C4-2B (cell line): ENCODE data around the gene HRG.

Experiments
- H3K27ac ChIP-seq: fragments of 450-650 bp; 2 replicates; pipeline ENCODE4 v1.5.1; 2017
- CTCF ChIP-seq: fragments of 450-650 bp; conservative IDR thresholded peaks from 2 replicates; pipeline ENCODE4 v1.5.1; 2017; ENCODE audit warnings: mild to moderate bottlenecking
- ZFX ChIP-seq: fragments of 450-650 bp; IDR thresholded peaks from 2 replicates; pipeline ENCODE4 v1.6.1; 2017

HRG gene

DNA sequence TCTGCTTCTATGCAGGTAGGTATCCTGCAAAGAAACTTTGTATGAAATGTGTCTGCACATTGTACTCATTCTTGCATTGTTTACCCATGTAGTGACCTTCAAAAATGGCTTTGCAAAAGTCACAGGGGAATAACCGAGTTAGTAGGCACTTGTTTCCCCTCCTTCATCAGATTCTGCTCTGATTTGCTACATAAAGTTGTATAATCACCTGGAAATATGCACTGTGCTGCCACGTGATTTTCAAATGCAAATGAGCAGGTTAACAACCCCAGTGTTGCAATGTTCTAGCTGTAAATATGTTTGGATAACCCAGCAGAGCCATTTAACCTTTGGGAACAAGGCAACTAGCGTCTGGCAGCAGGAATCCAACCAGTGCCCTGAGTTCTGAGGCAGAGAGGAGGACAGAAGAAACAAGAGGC, 51.2 kb downstream of the HRG start, which contains the start of gene KNG1:
Gene KNG1, plus strand, starts transcription at position 321 of the 419 bp plus-strand sequence. CDS start 184 bp downstream, outside the sequence.
- TF ChIP-seq CTCF (no peak), ZFX (no peak)
- H3K27ac ChIP-seq = no peak within 1 kb of the TSS

GRCh38 chr3:186719945-186720739, 54.3 kb downstream of the HRG start:
- H3K27ac ChIP-seq = no peak overlapping the region
- TF ChIP-seq CTCF (no peak), ZFX (no peak)

- H3K27ac ChIP-seq = no peak overlapping the region
These were observed 56.6 kb downstream of the HRG start for GRCh38 chr3:186722457-186722856.

DNA sequence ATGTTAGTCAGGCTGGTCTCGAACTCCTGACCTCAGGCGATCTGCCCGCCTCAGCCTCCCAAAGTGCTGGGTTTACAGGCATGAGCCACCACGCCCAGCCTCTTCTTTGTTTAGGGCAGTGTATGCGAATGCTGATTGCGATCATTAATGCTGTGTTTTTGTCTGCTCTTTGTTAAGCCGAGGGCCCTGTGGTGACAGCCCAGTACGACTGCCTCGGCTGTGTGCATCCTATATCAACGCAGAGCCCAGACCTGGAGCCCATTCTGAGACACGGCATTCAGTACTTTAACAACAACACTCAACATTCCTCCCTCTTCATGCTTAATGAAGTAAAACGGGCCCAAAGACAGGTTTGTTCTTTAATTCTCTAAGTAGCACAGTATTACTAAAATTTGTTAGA, 59.1 kb downstream of the HRG start:
- H3K27ac ChIP-seq = no peak overlapping the region
- TF ChIP-seq ZFX = no peak
- no peak for TF ChIP-seq CTCF

More at GRCh38 chr3:186722457-186722856, 56.6 kb downstream of the HRG start:
- no peak for TF ChIP-seq ZFX
- TF ChIP-seq CTCF = no peak; the same call in 1 of the 2 replicates
